K562 (cell line): Measurements from ENCODE around the gene KCNC3. TPM values are rescaled to one million over a fixed set of nuclear protein-coding genes. Genes with fewer than 3 reads are reported as not detected.

Experiments used
- BRCA1 ChIP-seq, 2 experiments: fragments of 450-650 bp in 1 of 2; sonication (generic) in 1 of 2; formaldehyde crosslinking in 1 of 2; IDR thresholded peaks; 2 replicates each; pipeline versions ENCODE4 v1.5.0 to v1.6.1; 2017 to 2020; ENCODE audit warnings: mild to moderate bottlenecking in 1 of 2, missing genetic modification reagents in 1 of 2
- BRD4 ChIP-seq: fragments of 200-600 bp; sonication (generic); IDR thresholded peaks from 2 replicates; pipeline ENCODE4 v1.6.1; 2017; ENCODE audit warnings: inconsistent platforms
- CLOCK ChIP-seq: fragments of 250-450 bp; sonication (Bioruptor Pico); IDR thresholded peaks from 2 replicates; pipeline ENCODE4 v1.4.0; 2020; ENCODE audit warnings: mild to moderate bottlenecking, moderate library complexity, borderline replicate concordance
- ELF4 ChIP-seq: fragments of 450-650 bp; formaldehyde crosslinking; IDR thresholded peaks from 2 replicates; pipeline ENCODE4 v1.4.0; 2022; ENCODE audit warnings: missing genetic modification characterization
- ELK3 ChIP-seq: fragments of 450-650 bp; formaldehyde crosslinking; IDR thresholded peaks from 2 replicates; pipeline ENCODE4 v1.4.0; 2020; ENCODE audit warnings: mild to moderate bottlenecking
- HSF4 ChIP-seq: fragments of 250-450 bp; sonication (Bioruptor Pico); IDR thresholded peaks from 2 replicates; pipeline ENCODE4 v2.1.2; 2022; ENCODE audit warnings: mild to moderate bottlenecking, moderate library complexity, borderline replicate concordance
- L3MBTL2 ChIP-seq: fragments of 450-650 bp; IDR thresholded peaks from 2 replicates; pipeline ENCODE4 v1.6.1; 2016; ENCODE audit warnings: mild to moderate bottlenecking, moderate library complexity
- MAZ ChIP-seq, 2 experiments: fragments of 450-650 bp in 1 of 2; sonication (generic) in 1 of 2; formaldehyde crosslinking; IDR thresholded peaks in 1 of 2; conservative IDR thresholded peaks in 1 of 2; 2 replicates each; pipeline versions ENCODE4 v1.4.0 to v1.5.0; 2020; ENCODE audit warnings: mild to moderate bottlenecking in 1 of 2, missing genetic modification reagents in 1 of 2
- MEF2A ChIP-seq: IDR thresholded peaks from 2 replicates; pipeline ENCODE4 v1.6.1; 2011; ENCODE audit warnings: low read depth, mild to moderate bottlenecking, low read length, moderate library complexity; ENCODE audit not compliant: control insufficient read depth
- MXI1 ChIP-seq: IDR thresholded peaks from 2 replicates; pipeline ENCODE4 v1.6.1; 2011; ENCODE audit warnings: low read depth, mild to moderate bottlenecking, improper control_type of control experiment, low read length
- RBBP5 ChIP-seq: fragments of 200-600 bp; sonication (generic); IDR thresholded peaks from 2 replicates; pipeline ENCODE4 v1.6.1; 2012; ENCODE audit warnings: borderline replicate concordance, mild to moderate bottlenecking, low read length, control low read depth, inconsistent platforms; ENCODE audit not compliant: insufficient read depth, poor library complexity, severe bottlenecking
- TFAP4 ChIP-seq: sonication (generic); formaldehyde crosslinking; IDR thresholded peaks from 2 replicates; pipeline ENCODE4 v1.8.0; 2022; ENCODE audit warnings: missing genetic modification reagents, mild to moderate bottlenecking, moderate library complexity, borderline replicate concordance
- VEZF1 ChIP-seq: fragments of 200-800 bp; sonication (Bioruptor generic); IDR thresholded peaks from 2 replicates; pipeline ENCODE4 v1.6.1; 2017; ENCODE audit warnings: missing genetic modification characterization, missing compliant biosample characterization
- ZNF134 ChIP-seq: fragments of 250-450 bp; sonication (Bioruptor Pico); conservative IDR thresholded peaks from 2 replicates; pipeline ENCODE4 v1.4.0; 2020
- ZNF23 ChIP-seq: fragments of 250-450 bp; sonication (Bioruptor Pico); IDR thresholded peaks from 2 replicates; pipeline ENCODE4 v1.4.0; 2020; ENCODE audit warnings: mild to moderate bottlenecking
- ZNF398 ChIP-seq: fragments of 250-450 bp; sonication (Bioruptor Pico); IDR thresholded peaks from 2 replicates; pipeline ENCODE4 v1.8.0; 2021; ENCODE audit warnings: moderate library complexity, mild to moderate bottlenecking, inconsistent platforms
- ZNF444 ChIP-seq: fragments of 250-450 bp; sonication (Bioruptor Pico); IDR thresholded peaks from 2 replicates; pipeline ENCODE4 v1.4.0; 2020; ENCODE audit warnings: mild to moderate bottlenecking, moderate library complexity
- polyA plus RNA-seq, 8 experiments: library from polyadenylated mRNA; depleted of rRNA in 4 of 8; stranded (reverse) in 5 of 8; unstranded in 3 of 8; fragments of >200 nt; fragmentation: Nextera tagmentation in 2 of 8; fragmentation: Illumina TruSeq in 1 of 8; extraction: Ambion mirVana in 2 of 8; extraction: Trizol in 1 of 8; gene quantifications; 2 replicates each; pipeline versions ENCODE4 v1.2.1 to v1.2.3, GENCODE V29; 2011 to 2014; ENCODE audit warnings: inconsistent platforms in 1 of 8, missing spikeins in 1 of 8
- total RNA-seq, 7 experiments: library from RNA; depleted of rRNA in 6 of 7; stranded (reverse); fragments of >200 nt in 6 of 7; fragmentation: Illumina TruSeq in 2 of 7; extraction: Trizol in 2 of 7; gene quantifications; 2 replicates each; pipeline versions ENCODE4 v1.2.1 to v1.2.3, GENCODE V29; 2011 to 2021; ENCODE audit warnings: low replicate concordance in 1 of 7

KCNC3 gene
- total and polyA plus RNA-seq, 9 of the 15 experiments (the other 6 are each of a cell fraction or from before 2014, with no cell fraction given), result 0.03 to 26.2 (median 2.0) TPM

GRCh38 chr19:50361290-50362029 lies 32.3 kb upstream of the KCNC3 start (continued):
- TF ChIP-seq TFAP4, result peak; percentile 22; the same call in 1 of the 2 replicates
- no peak for TF ChIP-seq HSF4
- TF ChIP-seq CLOCK (CRISPR knock-in tag), result no peak
- TF ChIP-seq BRD4, result no peak
- TF ChIP-seq VEZF1 (CRISPR knock-in tag), result peak; percentile 70
- no peak for TF ChIP-seq ZNF134 (CRISPR knock-in tag)
- no peak for TF ChIP-seq ZNF444 (CRISPR knock-in tag)
- no peak for TF ChIP-seq ZNF23 (CRISPR knock-in tag)
- no peak for TF ChIP-seq BRCA1 (IDR thresholded peaks at IDR 0.05)
- no peak for TF ChIP-seq BRCA1 (CRISPR knock-in tag; IDR thresholded peaks at IDR 0.05)
- TF ChIP-seq L3MBTL2, result peak; percentile 25; the same call in 1 of the 2 replicates
- TF ChIP-seq ZNF398 (CRISPR knock-in tag), result no peak
- peak; percentile 41 for TF ChIP-seq RBBP5
- no peak for TF ChIP-seq MXI1
- no peak for TF ChIP-seq ELF4 (CRISPR knock-in tag)
- TF ChIP-seq MEF2A, result no peak
- TF ChIP-seq ELK3 (CRISPR knock-in tag), result no peak
- TF ChIP-seq MAZ (CRISPR knock-in tag; conservative IDR thresholded peaks at IDR 0.05 in 1 of 2, IDR thresholded peaks at IDR 0.05 in 1 of 2), result peak in 1 of 2 experiments; percentile 39; a peak in 2 of 4 replicates
